Measurements from ENCODE around the gene PDXP. TPM values are rescaled to one million over a fixed set of nuclear protein-coding genes. Genes with fewer than 3 reads are reported as not detected.
A peak's percentile ranks its signal among the peaks of the same experiment; 100 is the strongest.

The PDXP gene
- total RNA-seq, 1 experiment from 2014 or later, result 36.9 TPM

GRCh38 chr22:37659897-37660708 lies 1.6 kb downstream of the PDXP start:
- ATAC-seq (no peak), DNase-seq (no peak)
- H3K9ac ChIP-seq (ENCODE audit: low read length), result peak overlapping the region; percentile 55; the same call in 1 of the 2 replicates
- H3K9me2 ChIP-seq (replicated peaks; ENCODE audit: low read length), result no peaks in the 10 kb centered on the region
- no peak overlapping the region for H3K27ac ChIP-seq (ENCODE audit: low read length)
- no peaks in the 10 kb centered on the region for H3F3A ChIP-seq (ENCODE audit: low read length, unreplicated experiment)
- H3K4me2 ChIP-seq (ENCODE audit: low read length), result peak overlapping the region; percentile 94
- ChIA-PET POLR2A (ENCODE audit: unreplicated experiment) (interaction anchor here (0.6 to 1.4 kb wide), 2 partner anchors 17 to 26 kb away, joined by 3 to 4 read pairs; partner anchors contain the start of gene NOL12), CTCF (interaction anchor here (0.8 to 1.5 kb wide), 2 partner anchors 21 to 121 kb away, joined by 3 to 6 read pairs; no protein-coding TSS in a partner anchor)
- peaks cover 26% of the 10 kb centered on the region for H3K4me1 ChIP-seq (ENCODE audit: insufficient read depth, low read length)
- H4K20me1 ChIP-seq (ENCODE audit: low read length), result peaks cover 19% of the 10 kb centered on the region
- no peak for TF ChIP-seq EZH2phosphoT487 (IDR thresholded peaks at IDR 0.05; ENCODE audit: borderline replicate concordance, low read length)
- TF ChIP-seq CTCF (conservative IDR thresholded peaks at IDR 0.05; ENCODE audit: low read depth, low read length), result no peak
- TF ChIP-seq EZH2 (IDR thresholded peaks at IDR 0.05; ENCODE audit: low read length, unreplicated experiment), result no peak
- no peak overlapping the region for H2AFZ ChIP-seq (ENCODE audit: low read length)
- H3K27me3 ChIP-seq (ENCODE audit: low read length), result no peaks in the 10 kb centered on the region
- H3K9me3 ChIP-seq (ENCODE audit: low read length), result no peaks in the 10 kb centered on the region
- peaks cover 54% of the 10 kb centered on the region for H3K79me2 ChIP-seq (ENCODE audit: low read length)
- no peaks in the 10 kb centered on the region for H3K36me3 ChIP-seq (ENCODE audit: low read depth, low read length)
- intact Hi-C loops (cut with micrococcal nuclease), result loop anchor here (2.0 kb wide), 1 partner anchor 15 kb away; the partner anchor contains the start of gene LGALS1
- BruUV-seq (replicated peaks), result no TSS peak
- peak overlapping the region; percentile 88 for H3K4me3 ChIP-seq (ENCODE audit: low read length)

GRCh38 chr22:37660709-37661045 lies 2.2 kb downstream of the PDXP start:
- Histone ChIP-seq H3K9me3 (ENCODE audit: low read length) (no peaks in the 10 kb centered on the region), H3K36me3 (ENCODE audit: low read depth, low read length) (no peaks in the 10 kb centered on the region; the same call in 1 of the 2 replicates), H3K4me2 (ENCODE audit: low read length) (peak overlapping the region; percentile 94), H3F3A (ENCODE audit: low read length, unreplicated experiment) (no peaks in the 10 kb centered on the region), H3K79me2 (ENCODE audit: low read length) (peaks cover 56% of the 10 kb centered on the region), H2AFZ (ENCODE audit: low read length) (no peak overlapping the region), H3K27ac (ENCODE audit: low read length) (no peak overlapping the region), H3K9me2 (replicated peaks; ENCODE audit: low read length) (no peaks in the 10 kb centered on the region), H3K4me1 (ENCODE audit: insufficient read depth, low read length) (peaks cover 26% of the 10 kb centered on the region), H3K9ac (ENCODE audit: low read length) (no peak overlapping the region), H4K20me1 (ENCODE audit: low read length) (peaks cover 19% of the 10 kb centered on the region), H3K27me3 (ENCODE audit: low read length) (no peaks in the 10 kb centered on the region), H3K4me3 (ENCODE audit: low read length) (peak overlapping the region; percentile 88)
- no TSS peak for BruUV-seq (replicated peaks)
- no peak for DNase-seq
- ChIA-PET POLR2A (ENCODE audit: unreplicated experiment) (interaction anchor here (0.6 to 0.7 kb wide), 2 partner anchors 15 to 25 kb away, joined by 3 to 4 read pairs; partner anchors contain the start of genes LGALS1 and NOL12), CTCF (interaction anchor here (0.8 to 1.5 kb wide), 3 partner anchors 15 to 121 kb away, joined by 3 to 6 read pairs (median 4); partner anchors contain the start of gene LGALS1)
- no peak for ATAC-seq
- intact Hi-C loops (cut with micrococcal nuclease), result loop anchor here (2.0 kb wide), 1 partner anchor 14 kb away; the partner anchor contains the start of gene LGALS1
- TF ChIP-seq EZH2 (IDR thresholded peaks at IDR 0.05; ENCODE audit: low read length, unreplicated experiment), result no peak
- TF ChIP-seq EZH2phosphoT487 (IDR thresholded peaks at IDR 0.05; ENCODE audit: borderline replicate concordance, low read length), result no peak
- no peak for TF ChIP-seq CTCF (conservative IDR thresholded peaks at IDR 0.05; ENCODE audit: low read depth, low read length)

All from PC-3 (cell line).